Endothelial cell (in vitro differentiated cells): ENCODE data around the gene PIGV. TPM values are rescaled to one million over a fixed set of nuclear protein-coding genes. Genes with fewer than 3 reads are reported as not detected.
"Not testable (repeated sequence)": the region's sequence is repeated elsewhere in the genome, so short reads cannot be mapped to it uniquely, and the experiment has no call there.

Experiments
- DNase-seq: peaks from one replicate; pipeline ENCODE4 v3.0.0; 2021; ENCODE audit warnings: low spot score
- H3K27ac Mint-ChIP-seq: one replicate; pipeline ENCODE4 v1.8.0; 2021; ENCODE audit warnings: mixed read lengths, inconsistent platforms; ENCODE audit not compliant: unreplicated experiment
- H3K27me3 Mint-ChIP-seq: one replicate; pipeline ENCODE4 v1.8.0; 2021; ENCODE audit warnings: mild to moderate bottlenecking, moderate library complexity, mixed read lengths, inconsistent platforms; ENCODE audit not compliant: unreplicated experiment
- H3K36me3 Mint-ChIP-seq: one replicate; pipeline ENCODE4 v1.8.0; 2021; ENCODE audit warnings: mild to moderate bottlenecking, low read depth, mixed read lengths, inconsistent platforms; ENCODE audit not compliant: unreplicated experiment
- H3K4me1 Mint-ChIP-seq: one replicate; pipeline ENCODE4 v1.8.0; 2021; ENCODE audit warnings: mild to moderate bottlenecking, mixed read lengths, inconsistent platforms; ENCODE audit not compliant: unreplicated experiment
- H3K4me3 Mint-ChIP-seq: one replicate; pipeline ENCODE4 v1.8.0; 2021; ENCODE audit warnings: mild to moderate bottlenecking, mixed read lengths, inconsistent platforms; ENCODE audit not compliant: unreplicated experiment
- H3K9me3 Mint-ChIP-seq: one replicate; pipeline ENCODE4 v1.8.0; 2021; ENCODE audit warnings: mixed read lengths, inconsistent platforms; ENCODE audit not compliant: unreplicated experiment
- total RNA-seq: library from RNA; stranded (reverse); fragmentation: NEBNext Ultra II Directional; extraction: Animal tissue kit (Norgen Biotek cat#: 25700); gene quantifications from one replicate; pipeline ENCODE4 v1.2.1, GENCODE V29; 2021; ENCODE audit not compliant: unreplicated experiment
- TF ChIP-seq, protein P1 (sequence below): fragments of 200-600 bp; sonication (generic); IDR thresholded peaks from one replicate; pipeline ENCODE4 v1.5.0; 2021; ENCODE audit warnings: antibody characterized with exemption; ENCODE audit not compliant: unreplicated experiment

The PIGV gene
- total RNA-seq, 1 donor from 2014 or later: 7.6 TPM

GRCh38 chr1:26839779-26840178, 52.0 kb downstream of the PIGV start:
- DNase-seq: no peak

DNA sequence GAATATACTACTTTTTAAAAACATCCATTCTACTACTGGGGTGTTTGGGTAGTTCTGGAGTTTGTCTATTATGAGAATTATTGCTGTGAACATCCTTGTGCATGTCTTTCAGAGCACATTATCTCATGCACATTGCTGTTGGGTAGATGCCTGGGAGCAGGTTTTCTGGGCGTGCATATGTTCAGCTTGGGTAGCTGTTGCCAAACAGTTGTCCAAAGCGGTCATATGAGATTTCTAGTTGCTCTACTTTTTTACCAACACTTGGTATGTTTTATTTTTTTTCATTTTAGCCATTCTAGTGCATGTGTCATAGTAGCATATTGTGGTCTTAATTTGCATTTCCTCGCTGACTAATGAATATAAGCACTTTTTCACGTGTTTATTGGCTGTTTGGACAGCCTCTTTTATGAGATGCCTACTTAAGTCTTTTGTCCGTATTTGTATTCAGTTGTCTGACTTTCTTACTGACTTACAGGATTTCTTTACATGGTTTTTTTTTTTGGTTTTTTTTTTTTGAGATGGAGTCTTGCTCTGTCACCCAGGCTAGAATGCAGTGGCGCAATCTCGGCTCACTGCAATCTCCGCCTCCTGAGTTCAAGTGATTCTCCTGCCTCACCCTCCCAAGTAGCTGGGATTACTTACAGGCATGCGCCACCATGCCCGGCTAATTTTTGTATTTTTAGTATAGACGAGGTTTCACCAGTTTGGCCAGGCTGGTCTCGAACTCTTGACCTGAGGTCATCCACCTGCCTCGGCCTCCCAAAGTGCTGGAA, 56.9 kb downstream of the PIGV start:
- DNase-seq: no peak
- Mint-ChIP-seq H3K27ac (no peak overlapping the region), H3K9me3 (no peaks in the 10 kb centered on the region), H3K4me3 (no peak overlapping the region), H3K27me3 (peaks cover 4% of the 10 kb centered on the region), H3K36me3 (peaks cover 13% of the 10 kb centered on the region), H3K4me1 (no peaks in the 10 kb centered on the region)
- TF ChIP-seq, protein P1, sequence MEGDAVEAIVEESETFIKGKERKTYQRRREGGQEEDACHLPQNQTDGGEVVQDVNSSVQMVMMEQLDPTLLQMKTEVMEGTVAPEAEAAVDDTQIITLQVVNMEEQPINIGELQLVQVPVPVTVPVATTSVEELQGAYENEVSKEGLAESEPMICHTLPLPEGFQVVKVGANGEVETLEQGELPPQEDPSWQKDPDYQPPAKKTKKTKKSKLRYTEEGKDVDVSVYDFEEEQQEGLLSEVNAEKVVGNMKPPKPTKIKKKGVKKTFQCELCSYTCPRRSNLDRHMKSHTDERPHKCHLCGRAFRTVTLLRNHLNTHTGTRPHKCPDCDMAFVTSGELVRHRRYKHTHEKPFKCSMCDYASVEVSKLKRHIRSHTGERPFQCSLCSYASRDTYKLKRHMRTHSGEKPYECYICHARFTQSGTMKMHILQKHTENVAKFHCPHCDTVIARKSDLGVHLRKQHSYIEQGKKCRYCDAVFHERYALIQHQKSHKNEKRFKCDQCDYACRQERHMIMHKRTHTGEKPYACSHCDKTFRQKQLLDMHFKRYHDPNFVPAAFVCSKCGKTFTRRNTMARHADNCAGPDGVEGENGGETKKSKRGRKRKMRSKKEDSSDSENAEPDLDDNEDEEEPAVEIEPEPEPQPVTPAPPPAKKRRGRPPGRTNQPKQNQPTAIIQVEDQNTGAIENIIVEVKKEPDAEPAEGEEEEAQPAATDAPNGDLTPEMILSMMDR: no peak

More at GRCh38 chr1:26839779-26840178, 52.0 kb downstream of the PIGV start:
- Mint-ChIP-seq H3K4me1 (no peaks in the 10 kb centered on the region), H3K9me3 (no peaks in the 10 kb centered on the region), H3K27me3 (peaks cover 2% of the 10 kb centered on the region), H3K27ac (no peak overlapping the region), H3K36me3 (peaks cover 17% of the 10 kb centered on the region), H3K4me3 (no peak overlapping the region)
- TF ChIP-seq, protein P1: no peak

DNA sequence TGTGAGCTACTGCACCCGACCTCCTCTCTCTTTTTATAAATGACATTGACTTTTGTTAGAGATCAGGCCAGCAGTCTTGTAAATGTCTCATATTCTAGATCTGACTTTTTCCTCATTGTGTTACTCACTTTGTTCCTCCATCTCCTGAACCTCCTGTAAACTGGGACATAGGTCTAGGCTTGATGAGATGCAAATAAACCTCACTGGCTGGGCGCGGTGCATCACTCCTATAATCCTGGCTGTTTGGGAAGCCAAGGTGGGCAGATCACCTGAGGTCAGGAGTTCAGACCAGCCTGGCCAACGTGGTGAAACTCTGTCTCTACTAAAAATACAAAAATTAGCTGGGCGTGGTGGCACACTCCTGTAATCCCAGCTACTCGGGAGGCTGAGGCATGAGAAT, 60.1 kb downstream of the PIGV start:
- not testable (repeated sequence) for H3K4me1 Mint-ChIP-seq, H3K27ac Mint-ChIP-seq, DNase-seq, H3K27me3 Mint-ChIP-seq, H3K9me3 Mint-ChIP-seq, H3K4me3 Mint-ChIP-seq
- H3K36me3 Mint-ChIP-seq: peaks cover 28% of the 10 kb centered on the region

Other genes starting within 250 kb of the PIGV start
- 115 TPM for gene ARID1A, start 91.9 kb upstream of the PIGV start, total RNA-seq
- 32.4 TPM for gene ZDHHC18, start 38.7 kb downstream of the PIGV start, total RNA-seq
- 0.54 TPM for gene SFN, start 75.2 kb downstream of the PIGV start, total RNA-seq
- 31.4 TPM for gene GPN2, start 102.3 kb downstream of the PIGV start, total RNA-seq
- 23.4 TPM for gene GPATCH3, start 112.5 kb downstream of the PIGV start, total RNA-seq
- gene NR0B2, start 126.0 kb downstream of the PIGV start, total RNA-seq: not detected
- gene NUDC, start 133.8 kb downstream of the PIGV start, total RNA-seq: 60.8 TPM
- gene KDF1, start 172.5 kb downstream of the PIGV start, total RNA-seq: 0.21 TPM
- gene TRNP1, start 205.7 kb downstream of the PIGV start, total RNA-seq: 4.2 TPM
- gene TENT5B, start 224.9 kb downstream of the PIGV start, total RNA-seq: 14.1 TPM